Measurements from ENCODE around the gene ZNF521. TPM values are rescaled to one million over a fixed set of nuclear protein-coding genes. Genes with fewer than 3 reads are reported as not detected.

The ZNF521 gene
- total and polyA plus RNA-seq, 10 of the 15 experiments (the other 5 are each of a cell fraction or from before 2014, with no cell fraction given): 0.02 to 0.05 (median 0.04) TPM; not detected in 6

DNA sequence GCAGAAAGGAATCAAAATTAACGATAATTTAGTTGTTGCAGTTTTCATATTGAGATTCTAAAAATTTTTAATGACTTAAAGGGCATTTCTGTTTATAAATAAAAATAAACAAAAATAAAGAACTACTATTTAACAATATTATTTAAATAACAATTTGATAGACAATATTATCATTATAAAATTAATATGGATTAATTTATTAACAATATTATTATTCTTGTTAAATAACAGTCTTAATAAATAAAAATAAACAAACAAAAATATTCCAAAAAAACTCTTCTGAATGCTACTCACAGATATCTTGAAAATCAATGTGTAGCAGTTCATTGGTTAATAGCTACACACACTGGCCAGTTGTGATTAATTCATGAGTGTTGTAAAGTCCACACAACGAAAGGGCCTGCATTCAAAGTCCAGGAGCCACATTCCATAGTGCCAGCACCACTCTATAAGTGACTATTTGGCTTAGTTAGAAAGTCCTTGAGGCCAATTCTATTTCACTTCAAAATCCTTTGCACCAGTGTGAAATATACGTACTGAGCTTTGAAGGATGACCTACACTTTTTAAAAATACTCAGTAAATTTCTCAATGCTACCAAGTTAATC is 117.1 kb downstream of the ZNF521 start (continued):
- TF ChIP-seq CREM (IDR thresholded peaks at IDR 0.05; ENCODE audit: low read depth): no peak
- no peak for TF ChIP-seq SRF (IDR thresholded peaks at IDR 0.05; ENCODE audit: low read depth in 2 of 2, low read length in 2 of 2)
- no peak for TF ChIP-seq CBX5 (IDR thresholded peaks at IDR 0.05; ENCODE audit: low read depth)
- no peak for TF ChIP-seq SMAD1 (IDR thresholded peaks at IDR 0.05; ENCODE audit: low read depth, partially characterized antibody)
- no peak for TF ChIP-seq WRNIP1 (IDR thresholded peaks at IDR 0.05; ENCODE audit: borderline replicate concordance, low read depth, low read length)
- TF ChIP-seq, protein P1, sequence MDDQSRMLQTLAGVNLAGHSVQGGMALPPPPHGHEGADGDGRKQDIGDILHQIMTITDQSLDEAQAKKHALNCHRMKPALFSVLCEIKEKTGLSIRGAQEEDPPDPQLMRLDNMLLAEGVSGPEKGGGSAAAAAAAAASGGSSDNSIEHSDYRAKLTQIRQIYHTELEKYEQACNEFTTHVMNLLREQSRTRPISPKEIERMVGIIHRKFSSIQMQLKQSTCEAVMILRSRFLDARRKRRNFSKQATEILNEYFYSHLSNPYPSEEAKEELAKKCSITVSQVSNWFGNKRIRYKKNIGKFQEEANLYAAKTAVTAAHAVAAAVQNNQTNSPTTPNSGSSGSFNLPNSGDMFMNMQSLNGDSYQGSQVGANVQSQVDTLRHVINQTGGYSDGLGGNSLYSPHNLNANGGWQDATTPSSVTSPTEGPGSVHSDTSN (IDR thresholded peaks at IDR 0.05; ENCODE audit: insufficient replicate concordance, low read depth, low read length): no peak
- TF ChIP-seq, protein P2, sequence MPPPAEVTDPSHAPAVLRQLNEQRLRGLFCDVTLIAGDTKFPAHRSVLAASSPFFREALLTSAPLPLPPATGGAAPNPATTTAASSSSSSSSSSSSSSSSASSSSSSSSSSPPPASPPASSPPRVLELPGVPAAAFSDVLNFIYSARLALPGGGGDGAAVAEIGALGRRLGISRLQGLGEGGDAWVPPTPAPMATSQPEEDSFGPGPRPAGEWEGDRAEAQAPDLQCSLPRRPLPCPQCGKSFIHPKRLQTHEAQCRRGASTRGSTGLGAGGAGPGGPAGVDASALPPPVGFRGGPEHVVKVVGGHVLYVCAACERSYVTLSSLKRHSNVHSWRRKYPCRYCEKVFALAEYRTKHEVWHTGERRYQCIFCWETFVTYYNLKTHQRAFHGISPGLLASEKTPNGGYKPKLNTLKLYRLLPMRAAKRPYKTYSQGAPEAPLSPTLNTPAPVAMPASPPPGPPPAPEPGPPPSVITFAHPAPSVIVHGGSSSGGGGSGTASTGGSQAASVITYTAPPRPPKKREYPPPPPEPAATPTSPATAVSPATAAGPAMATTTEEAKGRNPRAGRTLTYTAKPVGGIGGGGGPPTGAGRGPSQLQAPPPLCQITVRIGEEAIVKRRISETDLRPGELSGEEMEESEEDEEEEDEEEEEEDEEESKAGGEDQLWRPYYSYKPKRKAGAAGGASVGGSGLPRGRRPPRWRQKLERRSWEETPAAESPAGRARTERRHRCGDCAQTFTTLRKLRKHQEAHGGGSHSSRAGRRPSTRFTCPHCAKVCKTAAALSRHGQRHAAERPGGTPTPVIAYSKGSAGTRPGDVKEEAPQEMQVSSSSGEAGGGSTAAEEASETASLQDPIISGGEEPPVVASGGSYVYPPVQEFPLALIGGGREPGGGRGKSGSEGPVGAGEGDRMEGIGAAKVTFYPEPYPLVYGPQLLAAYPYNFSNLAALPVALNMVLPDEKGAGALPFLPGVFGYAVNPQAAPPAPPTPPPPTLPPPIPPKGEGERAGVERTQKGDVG (CRISPR knock-in tag; IDR thresholded peaks at IDR 0.05): no peak

DNA sequence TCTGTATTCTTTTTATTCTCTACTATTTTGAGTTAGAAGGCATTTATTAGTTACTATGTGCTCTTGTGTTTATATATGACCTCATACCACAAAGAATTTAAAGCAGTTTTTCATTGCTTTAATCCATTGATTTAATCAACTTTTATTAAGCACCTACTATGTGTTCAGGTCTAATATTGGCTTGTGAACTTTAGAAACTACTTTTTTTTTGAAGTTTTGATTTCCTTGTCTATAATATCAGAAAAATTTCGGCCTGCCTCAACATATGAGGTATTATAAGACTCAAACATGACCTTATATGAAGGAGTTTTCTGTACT is 117.7 kb downstream of the ZNF521 start:
- H2AFZ ChIP-seq (ENCODE audit: control insufficient read depth, low read depth, low read length): no peak overlapping the region
- in situ Hi-C loops (cut with MboI): no loop called here
- TF ChIP-seq, protein P3, sequence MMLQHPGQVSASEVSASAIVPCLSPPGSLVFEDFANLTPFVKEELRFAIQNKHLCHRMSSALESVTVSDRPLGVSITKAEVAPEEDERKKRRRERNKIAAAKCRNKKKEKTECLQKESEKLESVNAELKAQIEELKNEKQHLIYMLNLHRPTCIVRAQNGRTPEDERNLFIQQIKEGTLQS (IDR thresholded peaks at IDR 0.05; ENCODE audit: borderline replicate concordance, extremely low read depth, low read depth, low read length): no peak
- no peak for TF ChIP-seq ZBED1 (IDR thresholded peaks at IDR 0.05; ENCODE audit: borderline replicate concordance)
- no peak for TF ChIP-seq YBX1 (IDR thresholded peaks at IDR 0.05)
- no peak for TF ChIP-seq NFXL1 (IDR thresholded peaks at IDR 0.05; ENCODE audit: borderline replicate concordance)
- TF ChIP-seq HDAC2 (IDR thresholded peaks at IDR 0.05): no peak
- no peak for TF ChIP-seq ZSCAN29 (IDR thresholded peaks at IDR 0.05)
- TF ChIP-seq, protein P4, sequence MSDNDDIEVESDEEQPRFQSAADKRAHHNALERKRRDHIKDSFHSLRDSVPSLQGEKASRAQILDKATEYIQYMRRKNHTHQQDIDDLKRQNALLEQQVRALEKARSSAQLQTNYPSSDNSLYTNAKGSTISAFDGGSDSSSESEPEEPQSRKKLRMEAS (IDR thresholded peaks at IDR 0.05; ENCODE audit: low read depth, low read length): no peak
- TF ChIP-seq NFYB (IDR thresholded peaks at IDR 0.05; ENCODE audit: insufficient read depth, low read depth, low read length): no peak
- TF ChIP-seq NBN (IDR thresholded peaks at IDR 0.05): no peak
- TF ChIP-seq, protein P5, sequence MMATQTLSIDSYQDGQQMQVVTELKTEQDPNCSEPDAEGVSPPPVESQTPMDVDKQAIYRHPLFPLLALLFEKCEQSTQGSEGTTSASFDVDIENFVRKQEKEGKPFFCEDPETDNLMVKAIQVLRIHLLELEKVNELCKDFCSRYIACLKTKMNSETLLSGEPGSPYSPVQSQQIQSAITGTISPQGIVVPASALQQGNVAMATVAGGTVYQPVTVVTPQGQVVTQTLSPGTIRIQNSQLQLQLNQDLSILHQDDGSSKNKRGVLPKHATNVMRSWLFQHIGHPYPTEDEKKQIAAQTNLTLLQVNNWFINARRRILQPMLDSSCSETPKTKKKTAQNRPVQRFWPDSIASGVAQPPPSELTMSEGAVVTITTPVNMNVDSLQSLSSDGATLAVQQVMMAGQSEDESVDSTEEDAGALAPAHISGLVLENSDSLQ (IDR thresholded peaks at IDR 0.05): no peak
- no peak for TF ChIP-seq FOXK2 (IDR thresholded peaks at IDR 0.05)
- TF ChIP-seq CHD2 (IDR thresholded peaks at IDR 0.05; ENCODE audit: borderline replicate concordance, low read depth, low read length): no peak
- TF ChIP-seq SMC3 (IDR thresholded peaks at IDR 0.05; ENCODE audit: borderline replicate concordance, low read length): no peak

More for the DNA sequence above, 117.7 kb downstream of the ZNF521 start:
- H3K4me3 ChIP-seq: no peak overlapping the region
- H3K9ac ChIP-seq (ENCODE audit: control insufficient read depth, insufficient read depth, low read length): no peak overlapping the region
- CTCF ChIA-PET: no interaction called here
- H3K9me3 ChIP-seq (replicated peaks; ENCODE audit: control insufficient read depth, insufficient read depth, low read length): no peaks in the 10 kb centered on the region
- H4K20me1 ChIP-seq (ENCODE audit: control insufficient read depth, insufficient read depth): no peaks in the 10 kb centered on the region
- no TSS peak for BruUV-seq (replicated peaks)
- RAD21 ChIA-PET (ENCODE audit: unreplicated experiment): no interaction called here
- ATAC-seq (no peak), FAIRE-seq (no peak), DNase-seq (ENCODE audit: low read depth, low spot score) (no peak)
- H3K36me3 ChIP-seq (ENCODE audit: control insufficient read depth in 2 of 2, insufficient read depth in 2 of 2, low read length in 1 of 2): no peaks in the 10 kb centered on the region
- no peak overlapping the region for H3K27ac ChIP-seq (ENCODE audit: control insufficient read depth, insufficient read depth)
- POLR2A ChIA-PET: no interaction called here
- no peaks in the 10 kb centered on the region for H3K79me2 ChIP-seq (ENCODE audit: control insufficient read depth, insufficient read depth, low read length)
- WGBS (ENCODE audit: insufficient coverage, insufficient replicate concordance, low lambda C conversion rate, missing lambda C conversion rate): 8% methylated on average over 1 of the region's 1 CpG
- intact Hi-C loops (cut with micrococcal nuclease; ENCODE audit: unreplicated experiment): no loop called here
- no peaks in the 10 kb centered on the region for H3K4me1 ChIP-seq (ENCODE audit: control insufficient read depth, insufficient read depth, low read length)
- no peak overlapping the region for H3K4me2 ChIP-seq (ENCODE audit: control insufficient read depth, insufficient read depth)
- SMC1A ChIA-PET (ENCODE audit: uncharacterized antibody, unreplicated experiment): no interaction called here
- no peaks in the 10 kb centered on the region for H3K27me3 ChIP-seq (replicated peaks in 1 of 2; ENCODE audit: control insufficient read depth in 2 of 2, insufficient read depth in 2 of 2, low read length in 1 of 2)
